GM19238 (cell line): ENCODE results near the gene SEL1L2.
A peak's percentile ranks its signal among the peaks of the same experiment; 100 is the strongest.

Experiments
- DNase-seq: peaks from one replicate; pipeline ENCODE4 v3.0.0; 2011; ENCODE audit warnings: low spot score; ENCODE audit not compliant: insufficient read length

The SEL1L2 gene

DNA sequence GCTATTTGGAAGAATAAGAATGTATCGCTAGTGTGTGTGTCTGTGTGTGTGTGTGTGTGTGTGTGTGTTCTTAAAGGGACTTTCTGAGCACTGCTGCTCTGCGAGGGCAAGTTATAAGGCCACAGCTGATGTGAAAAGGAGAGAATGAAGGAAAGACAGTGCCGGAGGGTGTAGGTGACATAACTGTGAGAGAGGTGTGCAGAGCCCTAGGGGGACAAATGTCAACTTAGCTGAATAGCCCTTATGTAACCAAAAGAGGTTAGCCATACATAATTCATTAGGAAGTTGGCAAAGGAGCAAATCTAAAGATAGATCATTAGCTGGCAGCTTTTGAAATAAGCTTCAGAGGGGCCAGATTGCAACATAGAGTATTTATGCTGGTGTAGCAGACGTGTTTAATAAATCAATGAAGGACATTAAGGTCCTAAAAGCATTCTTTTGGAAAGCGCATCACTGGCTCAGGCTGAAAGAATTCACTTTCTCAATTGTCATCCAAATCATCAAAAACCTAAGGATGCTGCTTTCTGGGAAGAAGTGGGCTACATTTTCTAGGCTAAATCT is 124.5 kb downstream of the SEL1L2 start:
- DNase-seq, result no peak

DNA sequence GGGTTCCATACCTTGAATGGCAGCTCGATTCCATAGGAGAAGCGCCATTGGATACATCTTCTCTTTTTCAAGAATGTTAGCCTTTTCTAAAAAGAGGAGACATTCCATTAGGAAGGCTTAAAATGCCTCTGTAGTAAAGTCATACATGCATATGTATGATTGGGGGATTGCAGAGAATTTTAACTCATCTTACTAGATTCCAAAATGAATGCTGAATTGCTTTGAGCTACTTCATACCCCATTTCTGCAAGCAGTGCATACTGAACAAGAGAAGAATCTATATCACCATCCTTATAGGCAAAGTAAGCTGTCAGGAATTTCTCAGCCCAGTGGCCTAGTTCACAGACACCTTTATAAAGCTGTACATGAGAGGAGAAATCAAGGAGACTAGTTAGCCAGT is 125.3 kb downstream of the SEL1L2 start:
- DNase-seq, result no peak

DNA sequence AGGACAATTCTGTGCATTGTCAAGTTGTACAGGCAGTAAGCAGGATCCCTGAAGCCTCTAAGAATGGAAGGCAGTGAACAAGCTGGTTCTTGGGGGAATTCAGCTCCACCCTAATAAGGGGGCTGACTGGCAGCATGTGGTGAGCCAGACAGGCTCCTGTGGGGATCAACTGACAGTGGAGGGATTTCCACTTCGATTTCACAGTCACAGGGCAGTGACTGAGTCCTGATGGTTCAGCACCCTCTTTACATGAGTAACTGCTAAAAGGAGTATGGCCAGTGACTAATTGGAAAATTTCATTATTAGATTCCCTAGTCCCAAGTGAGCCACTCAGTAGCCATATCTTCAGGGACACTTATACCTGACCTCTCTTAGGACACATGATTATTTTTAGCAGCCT is 127.2 kb downstream of the SEL1L2 start:
- no peak for DNase-seq

DNA sequence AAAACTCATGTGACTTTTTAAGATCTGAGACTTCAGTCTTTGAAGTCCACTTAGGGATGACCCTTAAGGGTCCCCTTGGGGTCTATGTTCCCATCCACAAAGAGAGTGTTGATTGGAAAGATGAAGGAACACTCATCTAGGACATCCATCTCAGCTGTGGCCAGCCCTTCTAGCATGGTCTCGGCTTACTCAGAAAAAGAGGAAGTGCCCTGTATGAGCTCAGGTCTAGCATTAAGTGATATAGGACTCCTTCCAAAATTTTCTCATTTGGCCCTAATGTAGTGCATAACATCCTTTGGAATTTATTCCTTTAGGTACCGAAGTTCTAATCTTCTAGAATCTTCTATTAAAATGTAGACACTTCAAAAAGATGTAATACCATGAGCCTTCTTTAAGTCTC is 128.2 kb downstream of the SEL1L2 start:
- no peak for DNase-seq

DNA sequence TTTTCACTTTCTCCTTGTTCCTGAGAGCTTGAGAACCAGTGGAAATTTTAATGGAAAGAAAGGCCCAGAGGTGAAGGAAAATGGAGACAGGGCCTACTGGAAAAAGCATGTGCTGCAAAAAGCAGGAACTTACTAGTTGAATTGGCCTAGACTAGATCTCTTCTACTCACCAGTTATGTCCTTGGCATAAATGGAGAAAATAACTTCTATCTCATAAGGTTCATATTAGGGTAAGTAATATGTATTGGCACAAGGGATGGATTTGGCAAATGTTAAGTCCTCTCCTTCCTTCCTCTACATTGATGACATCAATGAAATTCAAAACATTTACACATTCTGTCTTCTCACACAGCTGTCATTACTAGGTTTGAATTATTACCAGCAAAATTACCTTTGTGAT is 131.5 kb downstream of the SEL1L2 start:
- no peak for DNase-seq

DNA sequence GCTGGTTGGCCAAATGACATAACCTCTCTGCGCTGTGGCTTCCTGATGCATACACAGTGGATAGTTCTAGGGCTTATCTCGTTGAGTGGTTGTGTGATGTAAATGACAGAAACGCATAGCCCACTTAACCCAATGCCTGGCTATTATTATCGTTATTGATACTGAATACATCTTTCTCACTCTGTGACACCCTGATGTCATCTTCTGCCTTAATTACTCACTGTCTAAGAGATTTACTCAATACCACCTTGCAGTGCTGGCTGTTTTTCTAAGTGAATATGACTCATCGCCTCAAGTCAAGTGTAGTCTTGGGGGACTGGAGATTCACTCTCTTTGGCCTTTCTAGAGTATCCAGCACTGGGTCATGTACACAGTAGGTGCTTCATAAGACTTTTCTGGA is 132.0 kb downstream of the SEL1L2 start:
- DNase-seq, result no peak

DNA sequence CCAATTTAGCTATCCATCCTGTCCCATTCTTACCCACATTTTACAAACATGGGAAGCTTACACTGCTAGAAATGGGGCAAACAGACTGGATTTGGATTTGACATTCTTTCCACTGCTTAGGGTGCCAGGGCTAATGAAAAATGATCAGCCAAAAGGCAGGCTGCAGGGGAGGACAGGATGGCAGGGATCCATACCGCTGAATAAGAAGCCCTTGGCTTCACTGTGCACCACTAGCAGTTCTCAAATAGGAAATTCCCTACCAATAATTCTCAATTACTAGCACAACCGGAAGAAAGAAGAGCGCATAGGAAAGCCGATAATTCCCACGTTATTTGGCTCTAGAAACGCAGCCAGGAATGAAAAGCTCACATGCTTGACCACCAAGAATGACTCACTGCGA is 132.5 kb downstream of the SEL1L2 start:
- no peak for DNase-seq

DNA sequence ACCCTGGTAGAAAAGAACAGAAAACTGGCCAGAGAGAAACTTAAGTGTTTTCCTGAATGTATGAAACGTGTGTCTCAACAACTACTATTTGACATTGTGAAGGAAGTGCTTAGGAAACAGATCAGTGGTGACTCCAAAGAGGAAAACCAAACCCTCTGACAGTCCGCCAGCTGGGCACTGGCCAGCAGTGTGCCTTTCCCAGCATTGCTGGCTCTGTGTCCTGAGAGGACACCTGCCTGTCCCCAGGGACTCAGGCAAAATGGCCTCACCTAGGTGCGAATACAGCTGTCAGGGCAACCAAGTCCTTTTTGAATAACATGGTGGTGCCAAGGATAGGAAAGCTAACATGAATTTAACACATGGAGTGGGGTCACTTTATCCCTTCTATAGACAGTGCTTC is 133.1 kb downstream of the SEL1L2 start:
- DNase-seq, result no peak

DNA sequence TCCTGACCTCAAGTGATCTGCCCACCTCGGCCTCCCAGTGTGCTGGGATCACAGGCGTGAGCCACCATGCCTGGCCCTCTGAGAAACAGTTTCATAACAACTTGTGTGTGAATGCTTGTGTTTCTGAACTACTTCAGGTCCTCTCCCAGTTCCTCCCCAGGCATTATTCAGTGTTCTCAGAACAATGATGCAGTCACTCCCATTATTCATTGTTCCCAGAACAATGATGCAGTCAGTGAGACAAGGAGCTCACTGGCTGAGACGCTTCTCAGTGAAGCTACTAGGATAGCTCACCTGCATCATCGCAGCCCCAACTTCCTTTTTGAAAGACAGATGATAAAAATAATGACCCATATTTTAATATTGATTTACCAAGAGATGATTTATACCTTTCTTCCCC is 134.1 kb downstream of the SEL1L2 start:
- DNase-seq, result no peak

DNA sequence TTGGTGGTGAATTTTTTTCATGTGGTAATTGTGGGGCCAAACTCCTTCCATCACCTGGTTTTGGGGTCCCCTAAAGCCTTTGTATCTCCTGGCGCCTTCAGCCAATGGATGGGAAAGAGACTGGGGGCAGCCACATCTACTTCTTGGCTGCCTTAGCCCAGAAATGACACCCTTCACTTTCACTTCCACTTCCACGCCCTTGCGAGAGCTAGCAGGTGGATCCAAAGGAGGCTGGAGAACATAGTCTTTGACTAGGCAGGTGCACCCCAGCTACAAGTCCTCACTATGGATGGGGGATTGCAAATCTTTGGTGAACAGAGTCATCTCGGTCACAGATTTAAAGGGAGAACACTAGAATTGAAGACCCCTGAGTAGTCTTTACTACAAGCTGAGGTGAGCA is 134.8 kb downstream of the SEL1L2 start:
- DNase-seq, result no peak

DNA sequence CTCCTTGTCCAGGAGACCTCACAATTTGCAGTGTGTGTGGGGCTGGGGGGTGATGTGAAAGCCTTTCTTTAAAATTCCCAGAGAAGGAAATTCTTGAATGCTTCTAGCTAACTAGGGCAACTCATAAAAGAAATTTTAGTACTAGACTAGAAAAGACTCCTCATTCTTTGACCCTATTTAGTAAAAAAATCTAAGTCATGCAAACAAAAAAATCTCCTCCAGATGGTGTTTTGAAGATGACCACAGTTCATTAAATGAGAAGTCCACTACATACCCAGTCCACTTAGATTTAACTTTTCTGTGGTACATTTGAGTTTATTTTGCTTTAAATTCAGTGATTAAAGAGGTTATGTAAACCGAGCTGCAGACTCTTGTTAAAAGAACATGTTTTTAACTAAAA is 138.1 kb downstream of the SEL1L2 start:
- no peak for DNase-seq

DNA sequence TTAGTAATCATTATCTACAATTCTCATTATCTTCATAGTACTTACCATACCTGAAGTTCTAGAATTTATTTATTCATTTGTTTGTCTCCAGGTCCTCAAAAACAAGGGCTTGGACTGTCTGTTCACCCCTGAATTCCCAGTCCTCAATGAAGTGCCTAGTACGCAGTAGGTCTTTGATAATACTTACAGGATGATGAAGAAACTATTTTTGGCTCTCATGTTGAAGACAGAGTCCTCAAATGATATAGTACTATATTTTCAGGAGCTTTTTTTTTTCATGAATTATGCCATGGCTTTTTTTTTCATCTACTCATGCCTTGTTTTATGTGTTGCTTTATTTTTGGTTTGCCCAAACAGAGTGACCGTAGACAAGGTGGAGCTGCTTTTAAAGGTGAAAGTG is 139.1 kb downstream of the SEL1L2 start:
- DNase-seq, result no peak

DNA sequence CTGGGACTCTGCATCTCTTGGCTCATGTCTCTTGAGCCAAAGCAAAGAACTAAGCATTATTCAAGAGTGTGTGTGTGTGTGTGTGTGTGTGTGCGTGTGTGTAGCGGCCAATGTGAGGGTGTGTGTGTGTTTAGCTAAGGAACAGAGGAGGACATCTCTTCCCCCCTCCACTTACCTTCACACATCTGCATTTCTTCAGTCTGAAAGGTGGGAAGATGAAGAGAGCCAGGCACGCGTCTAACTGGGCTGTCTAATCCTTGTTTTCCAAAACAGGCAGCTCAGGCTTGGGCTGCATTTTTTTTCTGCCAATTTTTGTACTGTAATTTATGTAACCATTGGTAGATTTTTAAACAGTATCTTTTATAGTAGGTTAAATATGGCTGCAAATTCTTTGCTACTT is 146.1 kb downstream of the SEL1L2 start:
- no peak for DNase-seq

DNA sequence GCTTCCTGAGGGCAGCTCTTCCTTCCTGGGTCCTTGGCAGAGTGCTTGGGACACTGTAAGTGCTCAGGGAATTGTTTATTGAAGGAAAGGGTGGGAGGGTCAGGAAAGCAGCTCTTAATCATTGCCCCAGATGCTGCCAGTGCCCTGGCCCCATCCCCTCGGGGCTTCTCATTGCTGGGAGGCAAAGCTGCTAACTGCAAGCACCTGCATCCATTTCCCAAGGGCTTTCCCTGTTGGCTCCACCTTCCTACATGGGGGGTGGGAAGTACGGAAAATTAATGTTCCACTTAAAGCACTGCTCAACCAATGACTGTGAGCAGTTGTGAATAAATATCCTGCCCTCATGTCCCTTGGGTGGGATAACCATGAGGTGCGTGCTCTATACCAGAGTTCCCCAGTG is 149.2 kb downstream of the SEL1L2 start:
- DNase-seq, result no peak

DNA sequence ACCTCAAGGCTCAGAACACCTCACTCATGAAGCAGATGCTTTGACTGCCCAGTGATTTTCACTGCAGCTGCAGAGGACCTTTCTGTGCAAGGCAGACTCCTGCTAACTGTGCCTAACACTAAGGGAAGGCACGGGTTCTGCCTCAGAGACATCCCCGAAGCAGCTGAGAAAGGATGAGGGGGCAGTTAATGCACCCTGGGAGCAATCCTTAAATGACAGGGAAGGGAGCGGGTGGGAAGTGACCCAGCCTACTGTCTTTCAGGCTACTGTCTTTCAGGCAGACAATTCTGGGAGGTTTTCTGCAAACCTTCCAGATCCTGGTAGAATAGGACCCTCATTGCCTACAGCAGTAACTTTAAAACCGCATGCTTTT is 150.3 kb downstream of the SEL1L2 start:
- no peak for DNase-seq

DNA sequence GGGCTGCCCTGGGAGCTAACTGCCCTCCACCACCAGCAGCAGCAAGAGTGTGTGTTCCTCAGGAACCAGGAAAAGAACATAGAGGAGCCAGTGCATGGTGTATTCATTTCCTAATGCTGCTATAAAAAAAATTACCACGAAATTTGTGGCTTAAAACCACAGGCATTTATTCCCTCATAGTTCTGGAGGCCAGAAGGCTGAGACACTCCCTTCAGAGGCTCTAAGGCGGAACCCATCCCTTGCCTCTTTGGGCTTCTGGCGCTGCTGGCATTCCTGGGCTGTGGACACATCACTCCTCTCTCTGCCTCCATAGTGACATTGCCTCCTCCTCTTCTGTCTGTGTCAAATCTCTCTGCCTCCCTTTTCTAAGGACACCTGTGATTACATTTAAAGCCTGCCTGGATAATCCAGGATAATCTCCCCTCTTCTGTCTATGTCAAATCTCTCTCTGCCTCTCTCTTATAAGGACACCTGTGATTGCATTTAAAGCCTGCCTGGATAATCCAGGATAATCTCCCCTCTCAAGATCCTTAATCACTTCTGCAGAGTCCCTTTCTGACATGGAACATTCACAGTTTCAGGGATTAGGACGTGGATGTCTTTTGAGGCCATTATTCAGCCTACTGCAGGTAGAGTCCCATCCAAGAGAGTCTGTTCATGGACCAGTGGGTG is 150.9 kb downstream of the SEL1L2 start:
- no peak for DNase-seq

DNA sequence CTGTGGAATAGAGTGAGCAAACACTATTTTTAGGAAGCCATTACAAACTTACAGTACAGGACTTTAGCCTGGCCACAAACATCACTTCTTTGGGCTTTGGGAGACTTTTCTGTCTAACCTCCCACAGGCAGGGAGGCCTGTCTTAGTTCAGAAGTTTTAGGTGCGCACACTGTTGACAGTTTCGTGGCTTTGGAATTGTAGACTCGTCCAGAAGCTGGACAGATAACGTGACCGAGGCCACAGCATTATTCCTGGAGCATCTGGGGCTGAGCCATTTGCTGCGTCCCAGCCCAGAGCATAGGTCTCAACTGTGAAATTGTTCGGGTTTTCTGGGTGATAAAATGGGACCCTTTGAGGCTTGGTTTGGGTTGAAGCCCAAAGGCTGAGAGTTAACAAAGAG is 151.8 kb downstream of the SEL1L2 start:
- no peak for DNase-seq

DNA sequence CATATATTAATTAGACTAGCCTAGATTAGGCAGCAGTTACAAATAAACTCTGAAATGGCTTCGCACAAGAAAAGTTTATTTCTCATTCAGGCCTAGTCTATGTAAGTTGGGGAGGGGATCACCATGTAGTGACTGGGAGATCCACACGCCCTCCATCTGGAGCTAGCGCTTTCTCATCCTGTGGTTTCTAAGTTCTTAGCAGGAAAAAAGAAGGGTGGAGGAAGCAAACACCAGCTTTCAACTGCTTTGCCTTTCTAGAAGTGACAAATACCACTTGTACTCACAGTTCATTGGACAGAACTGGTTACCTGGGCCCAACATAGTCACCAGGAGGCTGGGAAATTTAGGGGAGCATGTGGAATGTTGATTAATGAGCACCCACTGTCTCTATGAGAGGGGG is 158.9 kb downstream of the SEL1L2 start:
- DNase-seq, result no peak

DNA sequence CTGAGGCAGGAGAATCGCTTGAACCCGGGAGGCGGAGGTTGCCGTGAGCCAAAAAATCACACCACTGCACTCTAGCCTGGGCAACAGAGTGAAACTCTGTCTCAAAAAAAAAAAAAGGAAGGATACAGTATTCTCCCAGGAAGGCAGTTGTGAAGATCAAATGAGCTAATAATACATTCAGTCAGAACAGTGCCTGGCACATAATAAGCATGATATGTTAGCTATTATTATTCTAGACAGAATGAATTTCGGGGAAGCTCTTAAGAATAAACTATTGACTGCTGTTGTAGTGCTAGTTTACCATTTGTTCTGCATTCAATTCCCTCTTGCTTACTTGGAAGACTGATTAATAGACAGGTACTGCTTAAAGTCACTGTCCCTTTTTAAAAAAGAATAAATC is 164.9 kb downstream of the SEL1L2 start:
- DNase-seq, result no peak

DNA sequence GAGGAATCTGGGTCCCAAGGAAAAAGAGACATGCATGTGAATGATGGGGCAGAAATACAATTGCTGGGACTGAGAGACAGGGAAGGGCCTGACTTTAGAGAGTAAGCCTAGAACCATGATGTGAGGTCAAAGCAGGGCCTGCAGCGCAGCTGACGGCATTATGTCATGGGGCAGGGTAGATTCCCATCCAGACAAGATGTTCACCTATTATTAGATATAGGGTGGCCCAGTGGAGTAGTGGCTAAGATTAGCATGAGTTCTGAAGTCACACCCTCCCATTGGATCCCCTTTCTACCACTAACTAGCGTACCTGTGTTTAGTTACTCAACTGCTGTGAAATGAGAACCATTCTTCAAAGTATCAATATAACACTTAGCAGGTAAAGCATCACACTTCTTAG is 166.0 kb downstream of the SEL1L2 start:
- DNase-seq, result no peak

DNA sequence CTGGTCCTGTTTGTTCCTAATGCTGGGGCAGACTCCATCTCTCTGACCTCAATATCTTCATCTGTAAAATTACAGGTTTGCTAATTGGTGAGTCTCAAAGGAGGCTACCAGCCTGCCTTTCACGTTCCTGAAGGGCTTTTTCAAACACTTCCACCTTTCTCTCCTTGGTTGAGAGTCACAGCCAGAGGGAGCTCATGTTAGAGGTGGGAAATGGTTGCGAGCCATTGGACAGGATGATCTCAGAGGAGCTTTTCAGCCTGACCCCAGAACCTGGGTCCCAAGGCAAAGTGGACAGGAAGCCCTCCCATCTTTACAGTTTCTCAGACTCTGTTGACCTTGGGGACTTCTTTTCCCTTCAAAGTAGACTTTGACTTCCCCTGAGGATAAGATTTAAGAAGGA is 168.0 kb downstream of the SEL1L2 start:
- DNase-seq, result no peak

DNA sequence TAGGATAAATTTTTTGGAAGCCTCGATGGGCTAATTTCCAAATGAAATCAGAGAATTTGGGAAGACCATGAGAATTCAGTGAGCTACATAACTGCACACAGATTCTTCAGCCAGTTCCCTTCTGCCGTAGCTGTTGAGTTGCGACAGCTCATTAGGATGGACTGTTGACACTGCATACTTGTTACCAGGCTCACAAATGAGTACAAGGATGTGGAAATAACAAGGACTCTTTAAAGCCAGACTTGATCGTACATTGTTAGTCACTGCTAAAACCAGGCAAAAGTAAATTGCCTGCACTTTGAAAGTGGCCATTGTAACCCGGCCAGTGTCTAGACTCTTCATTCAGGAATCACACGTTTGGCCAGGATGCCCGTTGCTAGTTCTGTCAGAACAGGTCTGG is 168.5 kb downstream of the SEL1L2 start:
- DNase-seq, result no peak

DNA sequence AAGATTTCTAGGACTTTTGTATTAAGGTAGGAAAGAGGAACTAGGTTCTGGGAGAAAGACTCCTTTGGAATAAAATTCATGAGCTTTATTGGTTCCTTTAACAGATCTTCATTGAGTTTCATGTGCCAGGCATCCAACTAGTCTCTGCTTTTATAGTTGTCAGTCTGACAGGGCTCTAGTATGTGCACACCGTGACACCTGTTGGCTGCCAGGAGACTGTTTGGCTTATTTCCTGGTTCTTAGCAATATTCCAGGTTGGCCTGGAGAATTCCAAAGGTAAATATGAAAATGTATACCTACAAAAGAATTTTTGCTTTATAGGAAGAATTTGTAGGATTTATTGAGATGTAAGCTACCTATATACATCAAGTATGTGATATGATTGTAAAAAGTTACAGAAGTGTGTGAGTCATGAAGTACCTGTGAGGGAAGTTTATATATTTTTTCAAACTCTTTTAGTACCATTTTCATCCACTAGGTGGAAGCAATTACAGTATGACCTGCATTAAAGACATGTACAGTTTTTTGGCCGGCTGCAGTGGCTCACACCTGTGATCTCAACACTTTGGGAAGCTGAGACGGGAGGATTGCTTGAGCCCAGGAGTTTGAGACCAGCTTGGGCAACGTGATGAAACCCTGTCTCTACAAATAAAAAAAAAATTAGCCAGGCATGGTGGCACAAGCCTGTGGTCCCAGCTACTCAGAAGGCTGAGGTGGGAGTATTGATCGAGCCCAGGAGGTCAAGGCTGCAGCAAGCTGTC is 170.3 kb downstream of the SEL1L2 start:
- DNase-seq, result peak; percentile 16
